Gastroesophageal sphincter (tissue), 4 donors: ENCODE data around the gene HIP1R. TPM values are rescaled to one million over a fixed set of nuclear protein-coding genes. Genes with fewer than 3 reads are reported as not detected.

Experiments
- ATAC-seq: fragments of 150-250 bp; one replicate; pipeline ENCODE4 v1.9.1; 2016; ENCODE audit warnings: mild to moderate bottlenecking, moderate library complexity
- H3K27ac ChIP-seq, 4 donors: fragments of 200-600 bp; sonication (generic) in 3 of 4; 1 replicate in 3 of 4; 2 replicates in 1 of 4; pipeline ENCODE4 v1.5.1; 2016 to 2019
- H3K27me3 ChIP-seq: fragments of 200-600 bp; sonication (generic); one replicate; pipeline ENCODE4 v1.5.1; 2019
- H3K36me3 ChIP-seq, 2 donors: fragments of 200-600 bp; sonication (generic); one replicate each; pipeline ENCODE4 v1.5.1; 2019; ENCODE audit warnings: control low read depth in 1 of 2
- H3K4me1 ChIP-seq, 3 donors: fragments of 200-600 bp; sonication (generic); 1 replicate in 2 of 3; 2 replicates in 1 of 3; pipeline ENCODE4 v1.5.1; 2016 to 2019; ENCODE audit warnings: control low read depth in 2 of 3
- H3K4me3 ChIP-seq, 2 donors: fragments of 200-600 bp; sonication (generic); one replicate each; pipeline ENCODE4 v1.5.1; 2019; ENCODE audit warnings: mild to moderate bottlenecking in 1 of 2, moderate library complexity in 1 of 2
- H3K9me3 ChIP-seq, 3 donors: fragments of 200-600 bp; sonication (generic); one replicate each; pipeline ENCODE4 v1.5.1; 2017 to 2019; ENCODE audit warnings: control low read depth in 2 of 3
- EP300 ChIP-seq: sonication (generic); formaldehyde crosslinking; IDR thresholded peaks from one replicate; pipeline ENCODE4 v1.6.1; 2017; ENCODE audit warnings: antibody characterized with exemption, mild to moderate bottlenecking
- POLR2A ChIP-seq, 2 donors: fragments of 450-650 bp; IDR thresholded peaks; one replicate each; pipeline ENCODE4 v1.6.1; 2017; ENCODE audit warnings: antibody characterized with exemption in 2 of 2, mild to moderate bottlenecking in 2 of 2, moderate library complexity in 1 of 2
- POLR2AphosphoS5 ChIP-seq: sonication (generic); formaldehyde crosslinking; IDR thresholded peaks from one replicate; pipeline ENCODE4 v1.6.1; 2017; ENCODE audit warnings: antibody characterized with exemption
- WGBS, 2 donors: methylation state at CpG; one replicate each; pipeline ENCODE4 v1.1.5; 2018; ENCODE audit warnings: low coverage in 1 of 2; 5-methylcytosine and 5-hydroxymethylcytosine counted together
- total RNA-seq, 4 donors: library from RNA; depleted of rRNA; stranded (reverse); fragments of >200 nt; gene quantifications; one replicate each; pipeline ENCODE4 v1.1.0, GENCODE V29; 2016
- TF ChIP-seq, protein P1 (sequence below), 4 experiments: fragments of 200-600 bp in 2 of 4; fragments of 450-650 bp in 2 of 4; sonication (generic) in 1 of 4; IDR thresholded peaks; one replicate each; pipeline ENCODE4 v1.5.1; 2017 to 2019; ENCODE audit warnings: antibody characterized with exemption in 4 of 4, mild to moderate bottlenecking in 2 of 4, moderate library complexity in 2 of 4

Gene HIP1R
- total RNA-seq, 4 donors from 2014 or later = 10.2 to 32.5 (median 23.9) TPM

DNA sequence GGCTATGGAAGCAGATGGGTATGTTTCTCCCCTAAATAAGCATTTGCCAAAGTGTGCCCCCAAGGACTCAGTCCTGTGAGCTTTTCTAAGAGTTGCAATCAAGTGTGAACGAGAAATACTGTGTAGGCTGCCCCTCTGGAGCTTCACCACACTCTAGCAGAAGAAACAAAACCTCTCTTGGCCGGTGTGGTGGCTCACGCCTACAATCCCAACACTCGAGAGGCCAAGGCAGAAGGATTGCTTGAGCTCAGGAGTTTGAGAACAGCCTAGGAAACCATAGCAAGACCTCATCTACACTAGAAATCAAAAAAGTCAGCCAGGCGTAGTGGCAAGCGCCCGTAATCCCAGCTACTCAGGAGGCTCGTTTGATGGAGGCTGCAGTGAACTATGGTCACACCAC lies 50.9 kb downstream of the HIP1R start:
- Histone ChIP-seq H3K36me3 (no peaks in the 10 kb centered on the region), H3K4me3 (no peak overlapping the region), H3K9me3 (no peaks in the 10 kb centered on the region), H3K27me3 (no peaks in the 10 kb centered on the region), H3K27ac (no peak overlapping the region), H3K4me1 (peaks cover 14 to 88% (median 29%) of the 10 kb centered on the region in 3 donors)
- no peak for ATAC-seq
- 70 to 96% methylated on average over 4 of the region's 8 CpGs for WGBS, 2 donors
- TF ChIP-seq EP300 (no peak), POLR2AphosphoS5 (no peak), POLR2A (IDR thresholded peaks at IDR 0.05) (no peak)
- TF ChIP-seq, protein P1, sequence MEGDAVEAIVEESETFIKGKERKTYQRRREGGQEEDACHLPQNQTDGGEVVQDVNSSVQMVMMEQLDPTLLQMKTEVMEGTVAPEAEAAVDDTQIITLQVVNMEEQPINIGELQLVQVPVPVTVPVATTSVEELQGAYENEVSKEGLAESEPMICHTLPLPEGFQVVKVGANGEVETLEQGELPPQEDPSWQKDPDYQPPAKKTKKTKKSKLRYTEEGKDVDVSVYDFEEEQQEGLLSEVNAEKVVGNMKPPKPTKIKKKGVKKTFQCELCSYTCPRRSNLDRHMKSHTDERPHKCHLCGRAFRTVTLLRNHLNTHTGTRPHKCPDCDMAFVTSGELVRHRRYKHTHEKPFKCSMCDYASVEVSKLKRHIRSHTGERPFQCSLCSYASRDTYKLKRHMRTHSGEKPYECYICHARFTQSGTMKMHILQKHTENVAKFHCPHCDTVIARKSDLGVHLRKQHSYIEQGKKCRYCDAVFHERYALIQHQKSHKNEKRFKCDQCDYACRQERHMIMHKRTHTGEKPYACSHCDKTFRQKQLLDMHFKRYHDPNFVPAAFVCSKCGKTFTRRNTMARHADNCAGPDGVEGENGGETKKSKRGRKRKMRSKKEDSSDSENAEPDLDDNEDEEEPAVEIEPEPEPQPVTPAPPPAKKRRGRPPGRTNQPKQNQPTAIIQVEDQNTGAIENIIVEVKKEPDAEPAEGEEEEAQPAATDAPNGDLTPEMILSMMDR (IDR thresholded peaks at IDR 0.05) = no peak

DNA sequence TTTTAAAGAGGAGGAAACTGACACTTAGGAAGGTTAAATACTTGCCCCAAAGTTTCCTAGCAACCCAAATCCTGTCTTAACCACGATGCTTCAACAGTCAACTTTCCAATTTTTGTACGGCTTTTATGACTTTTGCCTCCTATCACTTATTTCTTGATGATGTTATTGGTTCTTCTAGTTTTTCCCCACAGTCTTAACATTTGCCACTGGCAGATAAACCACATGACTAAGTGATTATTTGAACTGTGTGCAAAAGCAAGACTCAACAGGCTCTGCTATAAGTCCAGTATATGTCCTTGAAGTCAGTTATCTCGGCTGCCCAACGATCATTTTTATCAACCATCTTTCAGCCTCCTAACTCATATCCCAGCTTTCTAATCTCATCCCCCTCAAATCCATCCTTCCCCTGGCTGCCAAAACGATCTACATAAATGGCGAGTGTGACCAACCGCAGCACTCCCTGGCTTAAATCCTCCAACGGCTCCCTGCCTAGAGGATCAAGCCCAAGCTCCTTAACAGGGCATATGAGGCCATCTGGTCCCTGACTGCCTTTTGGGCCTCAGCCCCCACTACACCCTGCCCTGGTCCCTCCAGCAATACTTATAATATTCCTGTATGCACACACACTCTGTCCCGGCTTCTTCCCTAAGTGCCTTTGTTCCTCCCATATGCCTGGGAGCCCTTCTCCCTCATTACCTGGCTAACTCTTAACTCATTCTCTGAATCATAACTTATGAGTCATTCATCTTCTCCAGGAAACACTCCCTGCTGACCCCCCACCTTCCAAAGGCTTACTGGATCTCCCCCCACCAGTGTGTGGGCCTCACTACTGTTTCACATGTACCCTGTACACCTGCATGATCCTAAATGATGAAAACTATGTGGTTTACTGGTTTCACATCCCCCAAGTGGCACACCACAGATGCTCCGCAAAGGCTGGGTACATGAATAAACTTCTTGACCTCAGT lies 51.9 kb downstream of the HIP1R start:
- no peak for ATAC-seq
- Histone ChIP-seq H3K36me3 (no peaks in the 10 kb centered on the region), H3K27me3 (no peaks in the 10 kb centered on the region), H3K4me3 (no peak overlapping the region), H3K9me3 (no peaks in the 10 kb centered on the region), H3K4me1 (peaks cover 14 to 90% (median 37%) of the 10 kb centered on the region in 3 donors), H3K27ac (peak overlapping the region; percentile 66 to 94 (median 88))
- TF ChIP-seq POLR2AphosphoS5 = no peak
- TF ChIP-seq EP300 = no peak
- TF ChIP-seq, protein P1 (IDR thresholded peaks at IDR 0.05) = no peak
- TF ChIP-seq POLR2A (IDR thresholded peaks at IDR 0.05) = no peak
- WGBS, 2 donors = 53 to 66% methylated on average over 9 to 10 of the region's 10 CpGs

DNA sequence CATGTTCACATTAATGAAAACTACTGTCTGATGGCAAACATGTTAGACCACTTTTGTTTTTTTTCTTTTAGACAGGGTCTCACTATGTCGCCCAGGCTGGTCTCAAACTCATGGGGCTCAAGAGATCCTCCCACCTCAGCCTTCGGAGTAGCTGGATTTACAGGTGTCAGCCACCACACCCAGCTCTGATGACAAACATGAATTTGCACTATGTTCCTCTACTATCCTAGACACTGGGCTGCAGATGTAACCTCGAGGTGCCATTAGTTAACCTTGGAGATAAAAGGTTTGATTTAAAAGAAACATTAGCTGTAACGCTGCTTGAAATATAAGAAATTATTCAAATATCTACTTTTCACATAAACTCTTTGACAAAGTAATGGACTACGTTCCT lies 52.6 kb downstream of the HIP1R start:
- H3K4me1 ChIP-seq = peaks cover 18 to 90% (median 44%) of the 10 kb centered on the region in 3 donors
- H3K4me3 ChIP-seq = peak overlapping the region in 1 of 2 donors; percentile 6
- H3K36me3 ChIP-seq = no peaks in the 10 kb centered on the region
- H3K27ac ChIP-seq = peak overlapping the region; percentile 66 to 94 (median 88)
- H3K27me3 ChIP-seq = no peaks in the 10 kb centered on the region
- no peak for ATAC-seq
- WGBS, 2 donors = 80 to 87% methylated on average over 5 of the region's 5 CpGs
- TF ChIP-seq POLR2A (IDR thresholded peaks at IDR 0.05) = no peak
- TF ChIP-seq, protein P1 (IDR thresholded peaks at IDR 0.05) = no peak
- no peak for TF ChIP-seq POLR2AphosphoS5
- TF ChIP-seq EP300 = no peak
- H3K9me3 ChIP-seq = no peaks in the 10 kb centered on the region

DNA sequence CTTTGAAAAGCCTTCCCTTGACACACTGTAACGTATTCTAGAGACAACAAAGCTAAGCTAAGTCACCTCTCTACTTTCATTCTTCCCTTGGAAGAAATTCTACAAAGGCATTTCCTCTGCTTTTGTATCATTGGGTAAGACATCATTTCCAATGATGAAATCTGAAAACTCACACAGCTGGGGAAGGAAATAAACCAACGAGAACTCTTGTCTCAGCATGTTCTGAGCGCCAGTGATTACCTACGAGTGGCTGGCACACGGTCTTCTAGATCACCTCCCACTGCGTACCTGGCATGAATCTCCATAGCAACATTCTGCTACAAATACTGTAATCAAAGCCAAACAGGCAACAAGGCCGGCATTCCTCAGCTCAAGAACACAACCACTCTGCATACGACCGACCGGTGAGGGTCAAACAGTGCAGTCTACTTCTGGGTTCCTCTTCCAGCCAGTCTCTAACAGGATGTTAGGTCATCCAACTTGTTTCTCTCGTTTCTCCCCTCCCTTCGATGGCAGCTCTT lies 53.0 kb downstream of the HIP1R start:
- peak in 1 of 2 donors; percentile 9 for TF ChIP-seq POLR2A (IDR thresholded peaks at IDR 0.05)
- TF ChIP-seq, protein P1 (IDR thresholded peaks at IDR 0.05) = no peak
- TF ChIP-seq POLR2AphosphoS5 = peak; percentile 17
- peak overlapping the region; percentile 3 to 6 for H3K4me3 ChIP-seq
- peak overlapping the region; percentile 66 to 94 (median 88) for H3K27ac ChIP-seq
- H3K4me1 ChIP-seq = peaks cover 18 to 90% (median 44%) of the 10 kb centered on the region in 3 donors
- ATAC-seq = peak; percentile 79
- no peaks in the 10 kb centered on the region for H3K9me3 ChIP-seq
- no peaks in the 10 kb centered on the region for H3K36me3 ChIP-seq
- WGBS, 2 donors = 17 to 23% methylated on average over 12 of the region's 12 CpGs
- H3K27me3 ChIP-seq = no peaks in the 10 kb centered on the region
